Stimulated activated CD8-positive, alpha-beta memory T cell treated with anti-CD3 and anti-CD28 coated beads, Interleukin-7, amount 100 ng/mL, for 1 hour (primary cell): ENCODE data around the gene RANGAP1.

Experiments
- DNase-seq, 2 donors: peaks; one replicate each; pipeline ENCODE4 v3.0.0-alpha.2; 2020; ENCODE audit warnings: low read depth in 2 of 2

Gene RANGAP1

GRCh38 chr22:41257696-41258095, 28.3 kb downstream of the RANGAP1 start:
- DNase-seq: no peak

- no peak for DNase-seq
Measured at GRCh38 chr22:41256254-41257253, 29.4 kb downstream of the RANGAP1 start.

GRCh38 chr22:41254230-41254629, 31.8 kb downstream of the RANGAP1 start:
- DNase-seq: no peak

GRCh38 chr22:41252365-41252764, 33.6 kb downstream of the RANGAP1 start:
- DNase-seq: no peak

GRCh38 chr22:41250127-41250526, 35.9 kb downstream of the RANGAP1 start:
- no peak for DNase-seq

GRCh38 chr22:41249442-41249841, 36.5 kb downstream of the RANGAP1 start:
- DNase-seq: no peak

- DNase-seq: no peak
Measured at GRCh38 chr22:41248758-41249157, 37.2 kb downstream of the RANGAP1 start.

- no peak for DNase-seq
Measured at GRCh38 chr22:41248314-41248713, 37.7 kb downstream of the RANGAP1 start.

- DNase-seq: no peak
Measured at GRCh38 chr22:41247703-41248102, 38.3 kb downstream of the RANGAP1 start.

GRCh38 chr22:41245917-41246499, 40.0 kb downstream of the RANGAP1 start:
- no peak for DNase-seq

- DNase-seq: no peak
Measured at GRCh38 chr22:41243361-41243760, 42.6 kb downstream of the RANGAP1 start.

- DNase-seq: no peak
Measured at GRCh38 chr22:41242396-41243117, 43.4 kb downstream of the RANGAP1 start.

- no peak for DNase-seq
Measured at GRCh38 chr22:41241133-41241676, 44.8 kb downstream of the RANGAP1 start.

GRCh38 chr22:41240377-41241132, 45.4 kb downstream of the RANGAP1 start, which contains the start of gene CHADL:
TSS of gene CHADL (minus strand) at chr22:41240931. CDS start at chr22:41240881, 50 bp downstream.
- DNase-seq: no peak

GRCh38 chr22:41239443-41240128, 46.4 kb downstream of the RANGAP1 start:
- no peak for DNase-seq

GRCh38 chr22:41238570-41239442, 47.2 kb downstream of the RANGAP1 start:
- DNase-seq: no peak

GRCh38 chr22:41237707-41238569, 48.0 kb downstream of the RANGAP1 start:
- peak; percentile 61 to 64 for DNase-seq

- no peak for DNase-seq
Measured at GRCh38 chr22:41237036-41237706, 48.8 kb downstream of the RANGAP1 start.
